HTERT RPE-1 (cell line): ENCODE results near the gene TRIM66.

Experiments used
- in situ Hi-C: fragments of 300-500 bp; cut with MboI; formaldehyde crosslinking; loops from 4 replicates; pipeline ENCODE4 v1.14.3; 2020; ENCODE audit warnings: low sequenced_read_pairs

The TRIM66 gene

DNA sequence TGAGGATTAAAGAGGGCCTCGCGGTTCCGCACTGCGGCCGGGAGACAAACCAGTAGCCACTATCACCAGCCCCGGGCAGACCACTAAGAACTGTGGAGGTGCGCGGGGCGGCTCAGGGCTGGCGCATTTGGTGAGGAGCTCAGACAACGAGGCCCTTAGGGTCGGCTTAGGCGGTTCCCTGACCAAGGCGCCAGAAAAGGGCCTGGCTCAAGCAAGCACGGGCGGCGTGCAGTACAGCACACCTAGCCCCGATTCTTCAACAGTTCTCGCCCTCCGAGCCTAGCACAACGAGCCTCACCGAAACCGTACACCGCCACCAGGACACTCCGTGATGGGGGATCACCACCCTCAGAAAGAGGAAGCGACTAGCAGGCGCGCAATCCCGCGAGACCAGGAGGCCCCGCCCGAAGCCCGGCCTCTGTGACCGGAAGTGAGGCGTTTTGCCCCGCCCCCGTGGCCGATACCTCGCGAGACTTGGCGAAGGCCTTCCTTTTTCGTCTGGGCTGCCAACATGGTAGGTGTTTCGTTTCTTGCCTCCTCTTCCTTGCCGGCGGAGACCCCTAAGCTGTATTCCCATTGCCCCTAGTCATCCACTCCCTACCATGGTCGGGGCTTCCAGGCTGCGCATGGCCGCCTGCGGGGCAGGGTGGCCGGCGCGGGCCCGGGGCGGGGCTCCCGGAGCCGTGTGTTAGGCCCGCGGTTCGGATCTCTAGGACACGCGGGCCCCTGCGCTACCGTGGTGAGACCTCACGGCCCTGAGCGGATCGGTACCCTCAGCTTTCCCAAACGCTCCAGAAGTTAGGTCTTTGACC is at the start of gene TRIM66, which contains the start of gene RPL27A:
Gene TRIM66 (minus strand): TSS at position 363 of the 812 bp plus-strand sequence. CDS start 10,391 bp downstream, outside the sequence.
Gene RPL27A (plus strand): TSS at position 490 of the 812 bp plus-strand sequence. CDS start 22 bp downstream, at position 512.
- in situ Hi-C loops = no loop called here

DNA sequence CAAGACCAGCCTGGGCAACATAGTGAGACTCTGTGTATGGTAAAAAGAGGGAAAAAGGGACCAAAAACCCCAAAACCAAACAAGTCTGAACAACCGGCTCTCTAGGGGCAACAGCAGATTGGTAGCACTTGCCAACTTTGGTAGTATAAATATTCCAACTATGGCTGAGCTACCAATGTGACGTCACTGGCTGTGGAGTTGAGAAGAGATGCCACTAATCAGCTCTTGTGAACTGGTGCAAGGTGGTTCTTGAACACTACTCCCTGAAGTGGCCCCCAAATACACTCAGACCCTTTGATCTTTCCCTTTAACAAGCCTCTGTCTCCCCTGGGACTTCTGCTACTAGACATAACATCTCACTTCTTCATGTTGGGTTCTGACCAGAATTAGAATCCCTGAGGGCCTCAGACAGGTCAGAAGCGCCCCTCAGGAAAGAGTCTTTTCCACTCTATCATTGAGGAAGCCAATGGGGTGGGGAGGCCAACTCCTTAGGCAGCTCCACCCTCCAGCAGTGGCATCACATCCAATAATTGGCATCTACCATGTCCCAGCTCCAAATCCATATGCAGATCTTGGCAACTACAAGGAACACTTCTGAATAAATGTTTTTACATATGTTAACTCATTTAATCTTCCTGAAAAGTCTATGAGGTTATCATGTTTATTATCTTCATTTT is 49.3 kb upstream of the TRIM66 start:
- in situ Hi-C loops = no loop called here

DNA sequence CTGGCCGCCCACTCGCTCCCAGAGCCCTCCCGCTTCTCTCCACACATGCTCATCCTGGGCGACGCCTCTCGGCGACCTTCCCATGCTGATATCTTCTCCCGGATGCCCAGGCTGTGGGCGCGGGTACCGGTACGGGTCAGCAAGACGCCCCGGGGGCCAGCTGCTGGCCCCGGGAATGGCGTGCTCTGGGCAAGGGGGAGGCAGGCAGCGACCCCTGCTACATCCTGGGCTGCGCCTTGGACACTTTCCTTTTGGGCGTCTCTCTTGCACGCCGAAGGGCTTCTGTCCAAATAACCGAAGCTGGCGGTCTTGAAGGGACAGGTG is 48.2 kb upstream of the TRIM66 start:
- in situ Hi-C loops = no loop called here

DNA sequence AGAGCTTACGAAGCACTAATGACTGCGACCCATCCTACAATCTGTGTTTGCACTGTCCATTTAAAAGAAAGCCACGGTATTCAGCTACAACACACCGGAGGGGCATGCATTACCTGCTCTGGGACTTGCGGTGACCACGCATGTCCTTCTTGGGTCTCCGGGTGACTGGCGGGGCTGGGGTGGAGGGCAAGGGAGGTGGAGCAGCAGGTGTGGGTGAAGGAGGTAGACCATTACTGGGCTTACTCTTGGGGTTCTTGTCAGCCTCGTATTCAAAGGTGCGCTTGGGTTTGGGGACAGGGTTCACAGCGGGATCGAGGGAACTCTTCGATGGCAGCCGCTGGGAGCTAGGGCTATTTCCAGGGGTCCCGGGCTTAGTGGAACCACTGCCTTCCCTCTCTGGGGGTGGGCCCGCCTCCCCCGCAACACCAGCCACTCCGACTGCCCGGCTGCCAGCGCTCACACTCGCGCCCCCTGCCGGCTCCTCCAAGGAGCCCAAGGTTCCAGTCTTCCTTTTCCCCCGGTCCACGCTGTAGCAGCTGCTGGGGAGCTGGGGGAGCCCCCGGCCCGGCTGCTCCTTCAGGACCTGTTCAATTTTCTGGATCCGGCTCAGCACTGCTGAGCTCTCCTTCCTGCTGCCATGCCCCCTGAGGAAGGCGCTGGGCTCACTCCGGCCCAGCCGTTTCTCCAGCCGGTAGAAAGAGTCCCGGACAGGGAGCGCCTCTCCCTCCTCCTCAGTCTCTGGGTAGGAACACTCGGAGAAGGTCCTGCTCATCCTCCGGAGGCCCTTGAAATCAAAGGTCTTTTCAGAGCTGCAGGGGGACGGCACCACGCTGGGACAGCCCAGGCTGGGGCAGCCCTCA is 47.6 kb upstream of the TRIM66 start:
- in situ Hi-C loops = no loop called here

GRCh38 chr11:8729067-8729466 is 46.6 kb upstream of the TRIM66 start:
- in situ Hi-C loops = no loop called here

GRCh38 chr11:8728563-8728962 is 46.1 kb upstream of the TRIM66 start:
- in situ Hi-C loops = no loop called here

- in situ Hi-C loops = no loop called here
Observed at GRCh38 chr11:8726395-8726794, 43.9 kb upstream of the TRIM66 start.

DNA sequence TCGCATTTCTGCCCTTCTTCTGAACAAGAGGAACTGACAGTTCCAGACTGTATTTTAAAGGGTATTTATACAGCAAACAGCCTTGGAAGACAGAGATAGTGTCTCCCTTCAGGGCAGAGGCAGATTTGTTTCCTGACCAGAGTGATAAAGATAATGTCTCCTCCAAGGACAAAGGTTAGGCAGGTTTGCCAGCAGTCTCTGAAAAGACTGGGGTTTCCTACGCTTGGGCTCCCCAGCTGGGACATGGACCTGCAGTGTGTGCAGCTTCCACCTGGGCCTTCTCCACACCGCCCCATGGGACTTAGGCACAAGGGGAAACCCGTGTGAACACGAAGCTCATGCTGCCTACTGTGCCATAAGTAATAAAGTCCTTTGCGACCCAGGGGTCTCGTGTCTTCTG is 42.2 kb upstream of the TRIM66 start:
- in situ Hi-C loops = no loop called here

DNA sequence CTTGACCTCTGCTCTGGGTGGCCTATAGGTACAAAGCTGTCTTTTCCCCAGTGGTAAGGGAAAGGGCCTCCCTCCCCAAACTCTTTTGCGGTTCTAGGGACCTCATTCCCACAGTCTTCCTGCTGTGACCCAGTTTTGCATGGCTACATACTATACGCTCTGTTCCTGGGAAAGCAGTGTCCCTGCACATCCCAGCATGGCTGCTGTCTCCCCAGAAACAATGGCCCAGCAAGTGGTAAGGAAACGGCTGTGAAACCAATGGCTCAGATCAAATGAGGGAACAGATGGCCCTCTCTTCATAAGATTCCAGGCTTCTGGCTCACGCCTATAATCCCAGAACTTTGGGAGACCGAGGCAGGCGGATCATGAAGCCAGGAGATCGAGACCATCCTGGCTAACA is 41.2 kb upstream of the TRIM66 start:
- in situ Hi-C loops = no loop called here

DNA sequence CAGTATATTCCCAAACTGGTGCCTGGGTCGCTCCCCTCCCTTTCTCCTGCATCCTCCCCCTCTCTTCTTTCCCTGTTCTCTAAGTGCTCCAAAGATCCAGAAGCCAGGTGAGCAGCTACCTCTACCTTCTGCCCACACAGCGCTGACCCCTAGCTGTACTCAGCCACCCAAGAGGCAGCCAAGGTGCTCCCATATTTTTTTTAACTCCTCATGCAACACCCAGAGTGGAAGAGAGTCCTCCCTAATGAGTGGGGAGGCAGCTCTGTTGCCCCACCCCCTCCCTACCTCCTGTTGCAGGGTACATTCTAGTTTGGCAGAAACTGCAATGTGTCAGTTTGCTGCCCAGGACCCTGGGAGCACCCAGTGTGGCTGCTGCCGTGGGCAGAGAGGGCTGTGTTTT is 40.3 kb upstream of the TRIM66 start:
- in situ Hi-C loops = no loop called here

DNA sequence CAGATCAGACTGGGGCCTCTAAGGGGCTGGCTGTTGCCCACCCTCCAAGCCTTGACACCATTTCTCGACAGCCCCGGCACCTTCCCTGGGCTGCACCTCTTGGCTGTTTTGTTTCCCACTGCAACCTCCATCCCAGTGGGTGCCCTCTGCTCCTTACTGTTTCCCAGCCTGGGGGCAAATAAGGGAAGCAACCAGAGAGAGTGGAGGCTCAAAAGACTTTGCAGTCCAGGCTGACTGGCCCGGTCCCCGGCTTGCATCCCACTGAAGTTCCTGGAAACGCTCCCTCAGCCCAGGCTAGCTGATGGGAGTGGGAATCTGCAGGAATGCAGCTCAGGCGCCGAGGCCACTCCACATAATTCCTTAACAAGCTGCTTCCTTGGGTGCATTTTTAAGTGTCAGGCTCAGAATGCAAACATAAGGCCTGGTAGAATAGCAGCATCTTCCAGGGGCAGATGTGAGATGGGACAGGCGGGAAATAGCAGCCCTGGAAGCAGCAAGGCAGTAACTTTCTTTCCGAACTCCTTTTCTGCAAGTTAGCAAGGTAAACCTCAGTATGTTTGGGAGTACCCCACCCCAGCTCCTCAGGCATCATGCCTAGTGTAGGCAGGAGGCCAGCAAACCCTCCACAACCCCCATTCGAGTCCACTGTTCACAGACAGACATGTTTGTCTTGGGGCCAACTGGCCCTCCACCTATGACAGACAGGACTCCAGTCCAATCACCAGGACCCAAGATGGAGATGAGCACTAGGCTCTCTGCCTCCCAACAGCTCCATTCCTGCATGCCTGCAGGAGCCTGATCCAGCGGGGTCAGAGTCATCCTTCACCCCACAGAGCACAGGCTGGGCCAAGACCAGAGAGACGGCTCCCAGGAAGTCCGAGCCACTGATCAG is 39.4 kb upstream of the TRIM66 start:
- in situ Hi-C loops = no loop called here

DNA sequence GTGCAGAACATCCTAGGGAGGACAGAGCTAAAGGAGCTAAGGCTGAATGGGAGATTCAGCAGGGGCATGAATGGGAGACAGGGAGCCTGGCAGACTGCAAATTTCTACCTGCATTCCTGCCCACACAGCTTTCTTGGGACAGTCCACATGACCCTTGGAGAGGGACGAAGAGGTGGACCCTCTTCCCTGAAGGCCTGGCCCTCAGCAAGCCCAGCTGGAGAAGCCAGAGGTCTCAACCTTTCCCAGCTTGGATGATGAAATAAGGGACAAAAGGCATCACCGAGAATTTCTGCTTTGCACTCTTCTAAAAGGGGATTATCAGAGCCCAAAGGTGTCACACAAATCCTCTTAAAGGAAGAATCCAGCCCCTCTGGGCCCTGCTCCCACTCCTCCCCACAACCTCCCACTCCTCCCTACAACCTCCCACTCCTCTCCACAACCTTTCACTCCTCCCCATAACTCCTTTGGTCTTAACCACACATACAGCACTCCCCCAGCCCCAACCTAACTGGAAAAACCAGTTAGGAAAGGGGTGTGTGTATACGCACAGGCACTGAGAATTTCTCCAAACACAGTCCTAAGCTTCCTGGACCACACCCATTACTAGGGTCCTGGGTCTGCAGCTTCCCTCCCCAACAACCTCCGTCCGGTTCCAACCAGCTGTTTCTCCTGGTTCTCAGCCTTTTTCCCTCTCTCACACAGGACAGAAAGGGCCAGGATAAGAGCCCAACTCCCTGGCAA is 38.6 kb upstream of the TRIM66 start:
- in situ Hi-C loops = no loop called here

DNA sequence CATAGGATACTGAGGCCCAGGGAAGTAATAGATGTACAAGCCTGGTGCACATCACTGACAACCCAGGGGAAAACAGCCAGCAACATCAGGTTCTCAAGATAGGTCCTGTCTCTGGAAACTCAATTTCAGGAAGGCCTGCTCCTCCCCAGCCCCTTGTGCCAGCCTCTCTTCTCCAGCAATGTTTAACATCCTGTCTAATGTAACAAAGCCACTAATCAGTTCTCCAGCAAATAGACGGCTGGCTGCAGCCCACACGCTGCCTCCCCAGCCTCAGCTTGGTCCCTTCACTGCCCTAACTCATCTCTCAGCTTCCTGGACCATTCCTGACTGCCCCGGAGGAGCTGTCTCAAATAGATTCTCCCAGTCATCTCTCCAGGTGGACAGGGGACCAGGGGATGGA is 37.9 kb upstream of the TRIM66 start:
- in situ Hi-C loops = no loop called here

DNA sequence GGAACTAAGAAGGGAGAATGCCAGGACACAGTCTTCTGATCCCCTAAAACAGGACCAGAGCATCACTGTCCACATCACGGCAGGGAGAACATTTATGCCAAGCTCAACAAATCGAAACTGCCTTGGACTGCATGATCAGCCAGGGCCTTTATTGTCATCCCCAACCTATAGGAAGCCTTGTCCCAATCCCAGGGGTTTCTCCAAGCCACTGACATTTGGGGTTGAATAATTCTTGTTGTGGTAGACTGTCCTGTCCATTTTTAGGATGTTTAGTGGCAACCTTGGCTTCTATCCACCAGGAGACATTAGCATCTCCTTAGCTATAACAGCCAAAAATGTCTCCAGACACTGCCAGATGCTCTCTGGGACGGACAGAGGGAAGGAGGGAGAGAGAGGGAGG is 37.3 kb upstream of the TRIM66 start:
- in situ Hi-C loops = no loop called here

DNA sequence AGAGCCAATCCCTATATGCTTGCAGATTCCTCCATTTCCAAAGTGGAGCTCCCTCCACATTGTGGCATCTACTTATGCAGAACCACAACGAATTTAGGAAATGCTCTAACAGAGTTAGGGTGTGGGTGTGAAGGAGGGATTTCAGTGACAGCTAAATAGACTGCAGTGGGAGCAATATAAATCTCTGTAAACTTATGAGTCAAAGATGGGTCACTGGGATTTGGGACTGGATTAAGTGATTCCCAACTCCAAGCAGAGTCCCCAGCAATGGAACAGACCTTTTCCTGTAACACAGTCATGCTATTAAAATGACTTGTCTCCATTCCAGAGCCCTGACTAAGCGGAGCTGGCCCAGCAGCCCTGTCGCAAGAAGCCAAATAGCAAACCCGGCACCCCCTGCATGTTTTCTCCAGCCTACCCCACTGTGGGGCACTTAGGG is 36.8 kb upstream of the TRIM66 start:
- in situ Hi-C loops = no loop called here

- in situ Hi-C loops = no loop called here
Observed at GRCh38 chr11:8717876-8718753, 35.6 kb upstream of the TRIM66 start.

- in situ Hi-C loops = no loop called here
Observed at GRCh38 chr11:8717544-8717875, 35.0 kb upstream of the TRIM66 start.

GRCh38 chr11:8715501-8715900 is 33.0 kb upstream of the TRIM66 start:
- in situ Hi-C loops = no loop called here
